ENCODE results near the gene VIPR2.

VIPR2 gene

DNA sequence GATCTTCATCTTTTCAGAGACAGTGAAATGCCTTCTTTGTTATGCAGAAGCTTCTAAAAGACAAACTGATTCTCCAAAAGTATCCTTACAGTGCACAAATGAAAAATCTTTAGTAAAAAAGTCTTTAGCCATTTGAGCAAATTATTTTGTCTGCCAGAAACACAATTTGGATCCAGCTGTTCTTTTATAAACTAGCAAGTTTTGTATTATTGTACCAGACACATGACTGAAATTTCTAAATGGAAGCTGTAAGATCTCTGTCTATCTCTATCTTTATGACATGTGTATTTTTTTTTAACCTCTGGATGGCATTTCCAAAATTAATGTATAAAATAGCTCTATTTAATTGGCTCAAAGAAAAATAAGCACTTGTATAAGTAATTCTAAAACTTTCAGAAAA is 68.3 kb downstream of the VIPR2 start:
- ATAC-seq: no peak
- TF ChIP-seq CSDC2 (CRISPR knock-in tag; IDR thresholded peaks at IDR 0.05) (no peak), PPARA (CRISPR knock-in tag; IDR thresholded peaks at IDR 0.05; ENCODE audit: borderline replicate concordance) (no peak), ESRRG (CRISPR knock-in tag; IDR thresholded peaks at IDR 0.05) (no peak), RARB (CRISPR knock-in tag; IDR thresholded peaks at IDR 0.05) (no peak), SNAI2 (CRISPR knock-in tag; IDR thresholded peaks at IDR 0.05) (no peak), ZFP3 (CRISPR knock-in tag; IDR thresholded peaks at IDR 0.05) (no peak), ISL1 (CRISPR knock-in tag; IDR thresholded peaks at IDR 0.05) (no peak), OSR1 (CRISPR knock-in tag; IDR thresholded peaks at IDR 0.05) (no peak), TOX (CRISPR knock-in tag; IDR thresholded peaks at IDR 0.05; ENCODE audit: borderline replicate concordance) (no peak), TCF4 (CRISPR knock-in tag; IDR thresholded peaks at IDR 0.05; ENCODE audit: borderline replicate concordance) (no peak), BACH2 (CRISPR knock-in tag; IDR thresholded peaks at IDR 0.05; ENCODE audit: borderline replicate concordance) (no peak), ARNTL (CRISPR knock-in tag; IDR thresholded peaks at IDR 0.05; ENCODE audit: borderline replicate concordance, low read depth) (no peak)
- TF ChIP-seq, protein P1, sequence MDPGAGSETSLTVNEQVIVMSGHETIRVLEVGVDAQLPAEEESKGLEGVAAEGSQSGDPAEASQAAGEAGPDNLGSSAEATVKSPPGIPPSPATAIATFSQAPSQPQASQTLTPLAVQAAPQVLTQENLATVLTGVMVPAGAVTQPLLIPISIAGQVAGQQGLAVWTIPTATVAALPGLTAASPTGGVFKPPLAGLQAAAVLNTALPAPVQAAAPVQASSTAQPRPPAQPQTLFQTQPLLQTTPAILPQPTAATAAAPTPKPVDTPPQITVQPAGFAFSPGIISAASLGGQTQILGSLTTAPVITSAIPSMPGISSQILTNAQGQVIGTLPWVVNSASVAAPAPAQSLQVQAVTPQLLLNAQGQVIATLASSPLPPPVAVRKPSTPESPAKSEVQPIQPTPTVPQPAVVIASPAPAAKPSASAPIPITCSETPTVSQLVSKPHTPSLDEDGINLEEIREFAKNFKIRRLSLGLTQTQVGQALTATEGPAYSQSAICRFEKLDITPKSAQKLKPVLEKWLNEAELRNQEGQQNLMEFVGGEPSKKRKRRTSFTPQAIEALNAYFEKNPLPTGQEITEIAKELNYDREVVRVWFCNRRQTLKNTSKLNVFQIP (CRISPR knock-in tag; IDR thresholded peaks at IDR 0.05; ENCODE audit: borderline replicate concordance, low read depth): no peak
- TF ChIP-seq, protein P2, sequence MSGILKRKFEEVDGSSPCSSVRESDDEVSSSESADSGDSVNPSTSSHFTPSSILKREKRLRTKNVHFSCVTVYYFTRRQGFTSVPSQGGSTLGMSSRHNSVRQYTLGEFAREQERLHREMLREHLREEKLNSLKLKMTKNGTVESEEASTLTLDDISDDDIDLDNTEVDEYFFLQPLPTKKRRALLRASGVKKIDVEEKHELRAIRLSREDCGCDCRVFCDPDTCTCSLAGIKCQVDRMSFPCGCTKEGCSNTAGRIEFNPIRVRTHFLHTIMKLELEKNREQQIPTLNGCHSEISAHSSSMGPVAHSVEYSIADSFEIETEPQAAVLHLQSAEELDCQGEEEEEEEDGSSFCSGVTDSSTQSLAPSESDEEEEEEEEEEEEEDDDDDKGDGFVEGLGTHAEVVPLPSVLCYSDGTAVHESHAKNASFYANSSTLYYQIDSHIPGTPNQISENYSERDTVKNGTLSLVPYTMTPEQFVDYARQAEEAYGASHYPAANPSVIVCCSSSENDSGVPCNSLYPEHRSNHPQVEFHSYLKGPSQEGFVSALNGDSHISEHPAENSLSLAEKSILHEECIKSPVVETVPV (CRISPR knock-in tag; IDR thresholded peaks at IDR 0.05): no peak
- TF ChIP-seq, protein P3, sequence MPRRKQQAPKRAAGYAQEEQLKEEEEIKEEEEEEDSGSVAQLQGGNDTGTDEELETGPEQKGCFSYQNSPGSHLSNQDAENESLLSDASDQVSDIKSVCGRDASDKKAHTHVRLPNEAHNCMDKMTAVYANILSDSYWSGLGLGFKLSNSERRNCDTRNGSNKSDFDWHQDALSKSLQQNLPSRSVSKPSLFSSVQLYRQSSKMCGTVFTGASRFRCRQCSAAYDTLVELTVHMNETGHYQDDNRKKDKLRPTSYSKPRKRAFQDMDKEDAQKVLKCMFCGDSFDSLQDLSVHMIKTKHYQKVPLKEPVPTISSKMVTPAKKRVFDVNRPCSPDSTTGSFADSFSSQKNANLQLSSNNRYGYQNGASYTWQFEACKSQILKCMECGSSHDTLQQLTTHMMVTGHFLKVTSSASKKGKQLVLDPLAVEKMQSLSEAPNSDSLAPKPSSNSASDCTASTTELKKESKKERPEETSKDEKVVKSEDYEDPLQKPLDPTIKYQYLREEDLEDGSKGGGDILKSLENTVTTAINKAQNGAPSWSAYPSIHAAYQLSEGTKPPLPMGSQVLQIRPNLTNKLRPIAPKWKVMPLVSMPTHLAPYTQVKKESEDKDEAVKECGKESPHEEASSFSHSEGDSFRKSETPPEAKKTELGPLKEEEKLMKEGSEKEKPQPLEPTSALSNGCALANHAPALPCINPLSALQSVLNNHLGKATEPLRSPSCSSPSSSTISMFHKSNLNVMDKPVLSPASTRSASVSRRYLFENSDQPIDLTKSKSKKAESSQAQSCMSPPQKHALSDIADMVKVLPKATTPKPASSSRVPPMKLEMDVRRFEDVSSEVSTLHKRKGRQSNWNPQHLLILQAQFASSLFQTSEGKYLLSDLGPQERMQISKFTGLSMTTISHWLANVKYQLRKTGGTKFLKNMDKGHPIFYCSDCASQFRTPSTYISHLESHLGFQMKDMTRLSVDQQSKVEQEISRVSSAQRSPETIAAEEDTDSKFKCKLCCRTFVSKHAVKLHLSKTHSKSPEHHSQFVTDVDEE (CRISPR knock-in tag; IDR thresholded peaks at IDR 0.05): no peak
- TF ChIP-seq, protein P4, sequence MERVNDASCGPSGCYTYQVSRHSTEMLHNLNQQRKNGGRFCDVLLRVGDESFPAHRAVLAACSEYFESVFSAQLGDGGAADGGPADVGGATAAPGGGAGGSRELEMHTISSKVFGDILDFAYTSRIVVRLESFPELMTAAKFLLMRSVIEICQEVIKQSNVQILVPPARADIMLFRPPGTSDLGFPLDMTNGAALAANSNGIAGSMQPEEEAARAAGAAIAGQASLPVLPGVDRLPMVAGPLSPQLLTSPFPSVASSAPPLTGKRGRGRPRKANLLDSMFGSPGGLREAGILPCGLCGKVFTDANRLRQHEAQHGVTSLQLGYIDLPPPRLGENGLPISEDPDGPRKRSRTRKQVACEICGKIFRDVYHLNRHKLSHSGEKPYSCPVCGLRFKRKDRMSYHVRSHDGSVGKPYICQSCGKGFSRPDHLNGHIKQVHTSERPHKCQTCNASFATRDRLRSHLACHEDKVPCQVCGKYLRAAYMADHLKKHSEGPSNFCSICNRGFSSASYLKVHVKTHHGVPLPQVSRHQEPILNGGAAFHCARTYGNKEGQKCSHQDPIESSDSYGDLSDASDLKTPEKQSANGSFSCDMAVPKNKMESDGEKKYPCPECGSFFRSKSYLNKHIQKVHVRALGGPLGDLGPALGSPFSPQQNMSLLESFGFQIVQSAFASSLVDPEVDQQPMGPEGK (CRISPR knock-in tag; IDR thresholded peaks at IDR 0.05; ENCODE audit: borderline replicate concordance): no peak

DNA sequence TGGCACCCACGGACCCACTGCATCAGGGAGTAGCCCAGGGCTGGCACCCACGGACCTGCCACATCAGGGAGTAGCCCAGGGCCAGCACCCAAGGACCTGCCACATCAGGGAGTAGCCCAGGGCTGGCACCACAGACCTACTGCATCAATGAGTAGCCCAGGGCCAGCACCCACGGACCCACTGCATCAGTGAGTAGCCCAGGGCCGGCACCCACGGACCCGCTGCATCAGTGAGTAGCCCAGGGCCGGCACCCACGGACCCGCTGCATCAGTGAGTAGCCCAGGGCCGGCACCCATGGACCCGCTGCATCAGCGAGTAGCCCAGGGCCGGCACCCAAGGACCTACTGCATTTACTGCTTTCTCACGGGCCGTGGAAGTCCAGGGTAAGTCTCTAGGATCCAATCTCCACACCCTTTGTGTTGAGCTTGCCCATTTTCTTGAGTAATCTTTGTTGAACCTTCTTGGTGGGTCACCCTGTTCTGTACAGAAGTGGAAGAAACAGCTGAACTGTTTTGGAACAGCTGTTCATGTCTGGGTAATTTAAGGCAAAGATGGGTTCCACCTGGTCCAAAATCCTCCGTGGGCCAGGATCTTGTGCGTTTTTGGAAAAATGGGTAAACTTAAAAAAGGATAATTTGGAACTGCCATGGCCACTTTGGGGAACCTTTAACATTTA is 69.0 kb downstream of the VIPR2 start:
- no peak for TF ChIP-seq ARNTL (CRISPR knock-in tag; IDR thresholded peaks at IDR 0.05; ENCODE audit: borderline replicate concordance, low read depth)
- TF ChIP-seq, protein P4 (CRISPR knock-in tag; IDR thresholded peaks at IDR 0.05; ENCODE audit: borderline replicate concordance): no peak
- TF ChIP-seq CSDC2 (CRISPR knock-in tag; IDR thresholded peaks at IDR 0.05): no peak
- ATAC-seq: no peak

DNA sequence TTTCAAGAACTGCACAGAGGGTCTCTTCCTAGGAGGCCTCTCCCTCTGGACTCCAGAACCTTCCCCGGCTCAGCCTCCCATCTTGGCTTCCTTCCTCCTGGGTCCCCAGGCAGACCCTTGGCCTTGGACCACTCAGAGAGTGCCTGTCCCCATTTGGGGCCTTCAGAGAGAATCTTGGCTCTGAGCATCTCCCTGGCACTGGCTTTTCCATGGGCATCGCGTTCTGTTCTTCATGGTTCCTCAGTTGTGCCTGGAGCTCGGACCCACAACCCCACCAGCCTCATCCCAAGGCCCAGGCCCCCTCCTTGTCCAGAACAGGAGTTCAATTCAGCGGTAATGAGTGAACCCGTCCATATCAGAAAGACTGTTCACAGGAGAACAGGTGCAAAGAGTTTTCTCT is 73.4 kb downstream of the VIPR2 start:
- no peak for TF ChIP-seq ESRRG (CRISPR knock-in tag; IDR thresholded peaks at IDR 0.05)
- TF ChIP-seq, protein P3 (CRISPR knock-in tag; IDR thresholded peaks at IDR 0.05): no peak
- no peak for TF ChIP-seq ISL1 (CRISPR knock-in tag; IDR thresholded peaks at IDR 0.05)
- TF ChIP-seq, protein P5, sequence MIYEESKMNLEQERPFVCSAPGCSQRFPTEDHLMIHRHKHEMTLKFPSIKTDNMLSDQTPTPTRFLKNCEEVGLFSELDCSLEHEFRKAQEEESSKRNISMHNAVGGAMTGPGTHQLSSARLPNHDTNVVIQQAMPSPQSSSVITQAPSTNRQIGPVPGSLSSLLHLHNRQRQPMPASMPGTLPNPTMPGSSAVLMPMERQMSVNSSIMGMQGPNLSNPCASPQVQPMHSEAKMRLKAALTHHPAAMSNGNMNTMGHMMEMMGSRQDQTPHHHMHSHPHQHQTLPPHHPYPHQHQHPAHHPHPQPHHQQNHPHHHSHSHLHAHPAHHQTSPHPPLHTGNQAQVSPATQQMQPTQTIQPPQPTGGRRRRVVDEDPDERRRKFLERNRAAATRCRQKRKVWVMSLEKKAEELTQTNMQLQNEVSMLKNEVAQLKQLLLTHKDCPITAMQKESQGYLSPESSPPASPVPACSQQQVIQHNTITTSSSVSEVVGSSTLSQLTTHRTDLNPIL (CRISPR knock-in tag; IDR thresholded peaks at IDR 0.05; ENCODE audit: low read depth): no peak
- TF ChIP-seq, protein P2 (CRISPR knock-in tag; IDR thresholded peaks at IDR 0.05): no peak
- TF ChIP-seq TCF4 (CRISPR knock-in tag; IDR thresholded peaks at IDR 0.05; ENCODE audit: borderline replicate concordance): no peak
- no peak for TF ChIP-seq TOX (CRISPR knock-in tag; IDR thresholded peaks at IDR 0.05; ENCODE audit: borderline replicate concordance)
- no peak for TF ChIP-seq ARNTL (CRISPR knock-in tag; IDR thresholded peaks at IDR 0.05; ENCODE audit: borderline replicate concordance, low read depth)
- no peak for TF ChIP-seq ZNF70 (CRISPR knock-in tag; IDR thresholded peaks at IDR 0.05)
- no peak for TF ChIP-seq GLIS3 (CRISPR knock-in tag; IDR thresholded peaks at IDR 0.05)
- TF ChIP-seq BACH2 (CRISPR knock-in tag; IDR thresholded peaks at IDR 0.05; ENCODE audit: borderline replicate concordance): no peak
- no peak for TF ChIP-seq ZFP30 (CRISPR knock-in tag; IDR thresholded peaks at IDR 0.05)
- no peak for ATAC-seq
